Neural progenitor cell (in vitro differentiated cells): ENCODE measurements around the gene KLHL3. TPM values are rescaled to one million over a fixed set of nuclear protein-coding genes. Genes with fewer than 3 reads are reported as not detected.

Experiments used
- DNase-seq: peaks from one replicate; pipeline ENCODE4 v3.0.0-alpha.2; 2016; ENCODE audit warnings: low spot score
- H2AFZ ChIP-seq: fragments of 200-600 bp; sonication (generic); replicated peaks from 2 replicates; pipeline ENCODE4 v1.6.1; 2016; ENCODE audit warnings: antibody characterized with exemption
- H3F3A ChIP-seq: fragments of 200-600 bp; sonication (generic); 2 replicates; pipeline ENCODE4 v1.6.1; 2016; ENCODE audit warnings: antibody characterized with exemption, low read depth
- H3K27ac ChIP-seq: fragments of 200-600 bp; sonication (generic); 2 replicates; pipeline ENCODE4 v1.5.1; 2016; ENCODE audit warnings: mild to moderate bottlenecking
- H3K27me3 ChIP-seq: fragments of 200-600 bp; sonication (generic); 2 replicates; pipeline ENCODE4 v1.6.1; 2016; ENCODE audit warnings: mild to moderate bottlenecking, moderate library complexity
- H3K36me3 ChIP-seq: fragments of 200-600 bp; sonication (generic); 2 replicates; pipeline ENCODE4 v1.5.1; 2016
- H3K4me1 ChIP-seq: fragments of 200-600 bp; sonication (generic); 2 replicates; pipeline ENCODE4 v1.6.1; 2016; ENCODE audit warnings: mixed run types
- H3K4me2 ChIP-seq: fragments of 200-600 bp; sonication (generic); 2 replicates; pipeline ENCODE4 v1.6.1; 2016
- H3K4me3 ChIP-seq: fragments of 200-600 bp; sonication (generic); 2 replicates; pipeline ENCODE4 v1.5.1; 2016
- H3K79me2 ChIP-seq: fragments of 200-600 bp; sonication (generic); 2 replicates; pipeline ENCODE4 v1.6.1; 2016; ENCODE audit warnings: low read depth
- H3K9ac ChIP-seq: fragments of 200-600 bp; sonication (generic); 2 replicates; pipeline ENCODE4 v1.6.1; 2016
- H3K9me3 ChIP-seq: fragments of 200-600 bp; sonication (generic); 2 replicates; pipeline ENCODE4 v1.5.1; 2016; ENCODE audit warnings: low read depth
- H4K20me1 ChIP-seq: fragments of 200-600 bp; sonication (generic); 2 replicates; pipeline ENCODE4 v1.6.1; 2016; ENCODE audit warnings: low read depth
- H3K27ac Mint-ChIP-seq: 3 replicates; pipeline ENCODE4 v1.8.0; 2021; ENCODE audit warnings: mixed read lengths
- H3K27me3 Mint-ChIP-seq: 2 replicates; pipeline ENCODE4 v1.8.0; 2022; ENCODE audit warnings: low read depth, mild to moderate bottlenecking, inconsistent platforms, moderate library complexity, mixed read lengths; ENCODE audit not compliant: insufficient read depth
- H3K36me3 Mint-ChIP-seq: 3 replicates; pipeline ENCODE4 v1.8.0; 2021; ENCODE audit warnings: mixed read lengths
- H3K4me1 Mint-ChIP-seq: 3 replicates; pipeline ENCODE4 v1.8.0; 2021; ENCODE audit warnings: mixed read lengths
- H3K4me3 Mint-ChIP-seq: 3 replicates; pipeline ENCODE4 v1.8.0; 2021; ENCODE audit warnings: mild to moderate bottlenecking, moderate library complexity, mixed read lengths
- H3K9me3 Mint-ChIP-seq: 3 replicates; pipeline ENCODE4 v1.8.0; 2020; ENCODE audit warnings: mixed read lengths
- CTCF ChIP-seq: fragments of 200-600 bp; sonication (generic); IDR thresholded peaks from 2 replicates; pipeline ENCODE4 v1.5.1; 2017; ENCODE audit warnings: antibody characterized with exemption, mild to moderate bottlenecking
- EZH2 ChIP-seq: fragments of 200-600 bp; sonication (generic); IDR thresholded peaks from 2 replicates; pipeline ENCODE4 v1.6.1; 2017; ENCODE audit warnings: antibody characterized with exemption, mild to moderate bottlenecking, moderate library complexity
- EZH2phosphoT487 ChIP-seq: fragments of 200-600 bp; sonication (generic); IDR thresholded peaks from 2 replicates; pipeline ENCODE4 v1.6.1; 2017; ENCODE audit warnings: antibody characterized with exemption
- total RNA-seq: library from RNA; depleted of rRNA; stranded (reverse); fragments of >200 nt; gene quantifications from 2 replicates; pipeline ENCODE4 v1.2.3, GENCODE V29; 2015; ENCODE audit warnings: low replicate concordance

The KLHL3 gene
- total RNA-seq, 1 donor from 2014 or later = 26.8 TPM

- no peaks in the 10 kb centered on the region for H3K79me2 ChIP-seq
Observed at GRCh38 chr5:137611794-137612435, 124.0 kb downstream of the KLHL3 start.

GRCh38 chr5:137611011-137611580, 124.8 kb downstream of the KLHL3 start:
- Histone ChIP-seq H3K4me1 (peaks cover 4% of the 10 kb centered on the region), H3K79me2 (no peaks in the 10 kb centered on the region), H3K36me3 (no peaks in the 10 kb centered on the region), H3F3A (no peaks in the 10 kb centered on the region), H3K27ac (no peak overlapping the region), H3K9ac (no peak overlapping the region), H3K4me2 (no peak overlapping the region), H3K9me3 (no peaks in the 10 kb centered on the region), H4K20me1 (no peaks in the 10 kb centered on the region), H3K27me3 (no peaks in the 10 kb centered on the region), H2AFZ (no peak overlapping the region), H3K4me3 (no peak overlapping the region)
- Mint-ChIP-seq H3K4me1 (no peaks in the 10 kb centered on the region), H3K27me3 (peaks cover 2% of the 10 kb centered on the region), H3K27ac (no peak overlapping the region), H3K36me3 (no peaks in the 10 kb centered on the region), H3K9me3 (no peaks in the 10 kb centered on the region), H3K4me3 (no peak overlapping the region)
- no peak for DNase-seq
- TF ChIP-seq CTCF = no peak
- TF ChIP-seq EZH2 = no peak
- TF ChIP-seq EZH2phosphoT487 = no peak

More at GRCh38 chr5:137611794-137612435, 124.0 kb downstream of the KLHL3 start:
- H3K36me3 ChIP-seq = no peaks in the 10 kb centered on the region
- peaks cover 2% of the 10 kb centered on the region for H3K27me3 Mint-ChIP-seq
- TF ChIP-seq CTCF = no peak
- TF ChIP-seq EZH2 = no peak
- no peak for TF ChIP-seq EZH2phosphoT487
- H3K27me3 ChIP-seq = no peaks in the 10 kb centered on the region
- H3F3A ChIP-seq = no peaks in the 10 kb centered on the region
- H3K9me3 ChIP-seq = no peaks in the 10 kb centered on the region
- H3K4me2 ChIP-seq = no peak overlapping the region
- no peak overlapping the region for H3K27ac Mint-ChIP-seq
- no peak overlapping the region for H3K4me3 ChIP-seq
- H2AFZ ChIP-seq = no peak overlapping the region
- no peak for DNase-seq
- peak overlapping the region; percentile 5 for H3K4me3 Mint-ChIP-seq
- H3K27ac ChIP-seq = no peak overlapping the region
- H3K4me1 Mint-ChIP-seq = no peaks in the 10 kb centered on the region
- H3K36me3 Mint-ChIP-seq = no peaks in the 10 kb centered on the region
- peaks cover 8% of the 10 kb centered on the region for H3K4me1 ChIP-seq
- H4K20me1 ChIP-seq = no peaks in the 10 kb centered on the region
- no peak overlapping the region for H3K9ac ChIP-seq
- H3K9me3 Mint-ChIP-seq = no peaks in the 10 kb centered on the region

- DNase-seq = no peak
- Histone ChIP-seq H3F3A (no peaks in the 10 kb centered on the region), H3K4me3 (no peak overlapping the region), H3K27me3 (no peaks in the 10 kb centered on the region), H3K36me3 (no peaks in the 10 kb centered on the region), H4K20me1 (no peaks in the 10 kb centered on the region), H3K4me2 (no peak overlapping the region), H3K27ac (no peak overlapping the region), H2AFZ (no peak overlapping the region), H3K4me1 (no peaks in the 10 kb centered on the region), H3K9me3 (no peaks in the 10 kb centered on the region), H3K79me2 (no peaks in the 10 kb centered on the region), H3K9ac (no peak overlapping the region)
- Mint-ChIP-seq H3K27ac (no peak overlapping the region), H3K4me3 (no peak overlapping the region), H3K4me1 (peaks cover 2% of the 10 kb centered on the region), H3K9me3 (no peaks in the 10 kb centered on the region), H3K27me3 (peaks cover 2% of the 10 kb centered on the region), H3K36me3 (no peaks in the 10 kb centered on the region)
- no peak for TF ChIP-seq EZH2phosphoT487
- TF ChIP-seq EZH2 = no peak
- no peak for TF ChIP-seq CTCF
Observed at GRCh38 chr5:137610598-137610997, 125.3 kb downstream of the KLHL3 start.
